HAP-1 (cell line): ENCODE results near the gene USP25.
A peak's percentile ranks its signal among the peaks of the same experiment; 100 is the strongest.
"Not testable (repeated sequence)": the region's sequence is repeated elsewhere in the genome, so short reads cannot be mapped to it uniquely, and the experiment has no call there.

Experiments
- DNase-seq, 2 experiments: peaks; one replicate each; pipeline ENCODE4 v3.0.0-alpha.2; 2016 to 2020; ENCODE audit warnings: low spot score in 2 of 2
- H3K27me3 ChIP-seq: fragments of 250-450 bp; sonication (Bioruptor Pico); 2 replicates; pipeline ENCODE4 v1.5.1; 2020; ENCODE audit warnings: low read depth, mild to moderate bottlenecking, moderate library complexity
- H3K36me3 ChIP-seq: fragments of 250-450 bp; sonication (Bioruptor Pico); replicated peaks from 2 replicates; pipeline ENCODE4 v1.5.1; 2020; ENCODE audit warnings: mild to moderate bottlenecking
- H3K4me1 ChIP-seq: fragments of 250-450 bp; sonication (Bioruptor Pico); 2 replicates; pipeline ENCODE4 v1.5.1; 2020; ENCODE audit warnings: mild to moderate bottlenecking
- H3K4me3 ChIP-seq: fragments of 250-450 bp; sonication (Bioruptor Pico); 2 replicates; pipeline ENCODE4 v1.5.1; 2020; ENCODE audit warnings: mild to moderate bottlenecking, moderate library complexity
- H3K9me3 ChIP-seq: fragments of 250-450 bp; sonication (Bioruptor Pico); 2 replicates; pipeline ENCODE4 v1.5.1; 2020; ENCODE audit warnings: mild to moderate bottlenecking, moderate library complexity
- in situ Hi-C: fragments of 300-500 bp; cut with MboI; formaldehyde crosslinking; loops from 3 replicates; pipeline ENCODE4 v1.14.3; 2020; ENCODE audit warnings: low sequenced_read_pairs, inconsistent platforms, mixed read lengths

USP25 gene

GRCh38 chr21:15718711-15719110 is 11.1 kb upstream of the USP25 start:
- in situ Hi-C loops = no loop called here
- Histone ChIP-seq H3K36me3 (no peaks in the 10 kb centered on the region), H3K4me1 (no peaks in the 10 kb centered on the region), H3K9me3 (no peaks in the 10 kb centered on the region), H3K4me3 (no peak overlapping the region), H3K27me3 (no peaks in the 10 kb centered on the region)
- DNase-seq = no peak

GRCh38 chr21:15719976-15720375 is 9.8 kb upstream of the USP25 start:
- Histone ChIP-seq H3K4me3 (no peak overlapping the region), H3K36me3 (no peaks in the 10 kb centered on the region), H3K27me3 (no peaks in the 10 kb centered on the region), H3K4me1 (no peaks in the 10 kb centered on the region), H3K9me3 (no peaks in the 10 kb centered on the region)
- in situ Hi-C loops = no loop called here
- DNase-seq = no peak

GRCh38 chr21:15722591-15723324 is 7.0 kb upstream of the USP25 start:
- H3K4me1 ChIP-seq = no peaks in the 10 kb centered on the region
- H3K9me3 ChIP-seq = no peaks in the 10 kb centered on the region
- H3K27me3 ChIP-seq = no peaks in the 10 kb centered on the region
- no peak for DNase-seq
- no peaks in the 10 kb centered on the region for H3K36me3 ChIP-seq
- H3K4me3 ChIP-seq = no peak overlapping the region
- in situ Hi-C loops = no loop called here

GRCh38 chr21:15725949-15726348 is 3.8 kb upstream of the USP25 start:
- H3K9me3 ChIP-seq = no peaks in the 10 kb centered on the region
- no peaks in the 10 kb centered on the region for H3K36me3 ChIP-seq
- DNase-seq = no peak
- H3K4me1 ChIP-seq = 0 out of 2 replicates have a peak, but pooled peaks cover 4% of the 10 kb centered on the region
- no peaks in the 10 kb centered on the region for H3K27me3 ChIP-seq
- no peak overlapping the region for H3K4me3 ChIP-seq
- in situ Hi-C loops = no loop called here

GRCh38 chr21:15728046-15728445 is 1.7 kb upstream of the USP25 start:
- Histone ChIP-seq H3K4me1 (0 out of 2 replicates have a peak, but pooled peaks cover 4% of the 10 kb centered on the region), H3K36me3 (no peaks in the 10 kb centered on the region), H3K4me3 (no peak overlapping the region), H3K27me3 (no peaks in the 10 kb centered on the region), H3K9me3 (no peaks in the 10 kb centered on the region)
- in situ Hi-C loops = no loop called here
- DNase-seq = no peak

GRCh38 chr21:15729346-15729673 is 472 bp upstream of the USP25 start:
- H3K4me1 ChIP-seq = 0 out of 2 replicates have a peak, but pooled peaks cover 4% of the 10 kb centered on the region
- no peaks in the 10 kb centered on the region for H3K9me3 ChIP-seq
- DNase-seq = no peak
- H3K4me3 ChIP-seq = peak overlapping the region; percentile 38
- no peaks in the 10 kb centered on the region for H3K36me3 ChIP-seq
- in situ Hi-C loops = no loop called here
- no peaks in the 10 kb centered on the region for H3K27me3 ChIP-seq

GRCh38 chr21:15730484-15731242 is 881 bp downstream of the USP25 start:
- DNase-seq = no peak
- Histone ChIP-seq H3K4me1 (0 out of 2 replicates have a peak, but pooled peaks cover 4% of the 10 kb centered on the region), H3K4me3 (peak overlapping the region; percentile 56), H3K9me3 (no peaks in the 10 kb centered on the region), H3K36me3 (no peaks in the 10 kb centered on the region), H3K27me3 (no peaks in the 10 kb centered on the region)
- in situ Hi-C loops = no loop called here

GRCh38 chr21:15731243-15731613 is 1.4 kb downstream of the USP25 start:
- Histone ChIP-seq H3K27me3 (no peaks in the 10 kb centered on the region), H3K36me3 (no peaks in the 10 kb centered on the region), H3K9me3 (no peaks in the 10 kb centered on the region), H3K4me3 (peak overlapping the region; percentile 56), H3K4me1 (0 out of 2 replicates have a peak, but pooled peaks cover 4% of the 10 kb centered on the region)
- in situ Hi-C loops = no loop called here
- DNase-seq = no peak

GRCh38 chr21:15732290-15732995 is 2.7 kb downstream of the USP25 start:
- 0 out of 2 replicates have a peak, but pooled peaks cover 4% of the 10 kb centered on the region for H3K4me1 ChIP-seq
- in situ Hi-C loops = no loop called here
- no peaks in the 10 kb centered on the region for H3K27me3 ChIP-seq
- peak; percentile 45 to 61 for DNase-seq
- peak overlapping the region; percentile 56 for H3K4me3 ChIP-seq
- H3K36me3 ChIP-seq = no peaks in the 10 kb centered on the region
- H3K9me3 ChIP-seq = no peaks in the 10 kb centered on the region

GRCh38 chr21:15732996-15733329 is 3.2 kb downstream of the USP25 start:
- in situ Hi-C loops = no loop called here
- Histone ChIP-seq H3K4me3 (peak overlapping the region; percentile 56), H3K9me3 (no peaks in the 10 kb centered on the region), H3K4me1 (peaks cover 6% of the 10 kb centered on the region), H3K36me3 (no peaks in the 10 kb centered on the region), H3K27me3 (no peaks in the 10 kb centered on the region)
- DNase-seq = no peak

- Histone ChIP-seq H3K9me3 (no peaks in the 10 kb centered on the region), H3K4me3 (no peak overlapping the region), H3K36me3 (no peaks in the 10 kb centered on the region), H3K4me1 (peaks cover 26% of the 10 kb centered on the region), H3K27me3 (no peaks in the 10 kb centered on the region)
- DNase-seq = no peak
- in situ Hi-C loops = no loop called here
Observed at GRCh38 chr21:15735409-15735808, 5.6 kb downstream of the USP25 start.

- H3K4me3 ChIP-seq, H3K9me3 ChIP-seq, H3K27me3 ChIP-seq, in situ Hi-C loops, DNase-seq, H3K36me3 ChIP-seq: not testable (repeated sequence)
- H3K4me1 ChIP-seq = peaks cover 29% of the 10 kb centered on the region
Observed at GRCh38 chr21:15735931-15736330, 6.1 kb downstream of the USP25 start.

- H3K36me3 ChIP-seq, H3K9me3 ChIP-seq, H3K4me3 ChIP-seq, H3K27me3 ChIP-seq, in situ Hi-C loops, DNase-seq: not testable (repeated sequence)
- peaks cover 32% of the 10 kb centered on the region for H3K4me1 ChIP-seq
Observed at GRCh38 chr21:15738779-15739178, 9.0 kb downstream of the USP25 start.

GRCh38 chr21:15740383-15740782 is 10.6 kb downstream of the USP25 start:
- peaks cover 34% of the 10 kb centered on the region for H3K4me1 ChIP-seq
- no peak overlapping the region for H3K4me3 ChIP-seq
- no peaks in the 10 kb centered on the region for H3K27me3 ChIP-seq
- no peaks in the 10 kb centered on the region; the same call in 1 of the 2 replicates for H3K36me3 ChIP-seq
- H3K9me3 ChIP-seq = no peaks in the 10 kb centered on the region
- in situ Hi-C loops = no loop called here
- no peak for DNase-seq
